Ovary (tissue), 9 donors: Measurements from ENCODE around the gene HBP1. TPM values are rescaled to one million over a fixed set of nuclear protein-coding genes. Genes with fewer than 3 reads are reported as not detected.

Experiments
- DNase-seq, 5 donors: peaks; one replicate each; pipeline ENCODE4 v3.0.0-alpha.2; 2019 to 2020
- H3K27ac ChIP-seq, 2 donors: fragments of 200-600 bp; one replicate each; pipeline versions ENCODE4 v1.5.1 to v1.8.0; 2019 to 2022
- H3K27me3 ChIP-seq: fragments of 200-600 bp; one replicate; pipeline ENCODE4 v1.8.0; 2022
- H3K36me3 ChIP-seq: fragments of 200-600 bp; sonication (generic); one replicate; pipeline ENCODE4 v1.5.1; 2019
- H3K4me1 ChIP-seq: one replicate; pipeline ENCODE4 v1.8.1; 2013; ENCODE audit warnings: mild to moderate bottlenecking, moderate library complexity; ENCODE audit not compliant: insufficient read depth
- H3K4me3 ChIP-seq: fragments of 200-600 bp; sonication (generic); one replicate; pipeline ENCODE4 v1.5.1; 2017
- H3K9me3 ChIP-seq, 2 donors: fragments of 200-600 bp in 1 of 2; sonication (generic) in 1 of 2; one replicate each; pipeline versions ENCODE4 v1.5.1 to v1.8.1; 2013 to 2019; ENCODE audit warnings: mild to moderate bottlenecking in 1 of 2, moderate library complexity in 1 of 2
- EP300 ChIP-seq: sonication (generic); formaldehyde crosslinking; IDR thresholded peaks from one replicate; pipeline ENCODE4 v1.6.1; 2017; ENCODE audit warnings: antibody characterized with exemption
- POLR2A ChIP-seq: fragments of 450-650 bp; IDR thresholded peaks from one replicate; pipeline ENCODE4 v1.6.1; 2017; ENCODE audit warnings: antibody characterized with exemption, mild to moderate bottlenecking, moderate library complexity
- WGBS, 3 donors: extraction: QIAGEN DNeasy Blood & Tissue Kit in 1 of 3; methylation state at CpG; one replicate each; pipeline versions ENCODE4 v1.1.5 to v1.1.7; 2013 to 2017; 5-methylcytosine and 5-hydroxymethylcytosine counted together
- intact Hi-C, 4 donors: fragments of 100-400 bp; cut with DNase I; formaldehyde crosslinking; loops; one replicate each; pipeline versions ENCODE4 v1.11.0 to v1.15.1; 2022 to 2023
- polyA plus RNA-seq, 2 donors: library from polyadenylated mRNA; stranded (reverse); fragments of 200-250 nt in 1 of 2; fragments of 350-450 nt in 1 of 2; fragmentation: Illumina TruSeq in 1 of 2; extraction: RNeasy Lipid Tissue Mini Kit (QIAGEN cat#74804) in 1 of 2; gene quantifications; one replicate each; pipeline ENCODE4 v1.2.3, GENCODE V29; 2013 to 2014
- total RNA-seq, 7 donors: library from RNA; depleted of rRNA in 2 of 7; stranded (reverse); fragments of >200 nt in 2 of 7; fragmentation: NEBNext Ultra II Directional in 3 of 7; extraction: Animal tissue kit (Norgen Biotek cat#: 25700) in 3 of 7; gene quantifications; one replicate each; pipeline versions ENCODE4 v1.1.0 to v1.2.4, GENCODE V29; 2016 to 2023
- TF ChIP-seq, protein P1 (sequence below), 3 donors: fragments of 450-650 bp in 2 of 3; fragments of 200-600 bp in 1 of 3; IDR thresholded peaks; one replicate each; pipeline versions ENCODE4 v1.5.1 to v1.8.0; 2016 to 2022; ENCODE audit warnings: antibody characterized with exemption in 3 of 3, mild to moderate bottlenecking in 1 of 3
- donor health status: DM: no; HTN: no; CAD: no; lungs with moderate emphysema.
- donor health status: DM: no; HTN: no; CAD: no.
- donor health status: Bipolar disorder and iron deficiency.
- donor health status: DM: yes; HTN: yes; CAD: no.
- donor health status: DM: no; HTN: no; CAD: no.
- donor health status: DM: yes; HTN: yes; CAD: no.

Gene HBP1
- total and polyA plus RNA-seq, 9 donors, result 31.8 to 121 (median 73.8) TPM

DNA sequence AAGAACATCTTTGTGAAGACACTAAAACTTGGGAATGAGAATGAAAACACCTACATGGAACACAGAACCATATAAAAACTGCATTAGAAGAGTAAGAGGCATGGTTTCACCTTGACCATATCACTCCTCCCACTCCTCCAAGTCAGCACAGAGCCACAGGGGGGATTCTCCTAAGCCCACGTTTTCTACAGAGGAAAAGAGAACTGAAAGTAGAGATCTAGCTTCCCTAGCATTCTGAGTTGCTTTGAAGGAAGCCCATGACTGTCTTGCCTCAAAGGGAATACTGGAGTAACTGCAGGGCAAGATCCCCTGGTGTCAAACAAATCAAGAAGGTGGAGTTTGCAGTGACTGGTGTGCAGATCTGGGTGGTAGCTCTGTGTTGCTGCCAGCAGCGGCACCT lies 43.9 kb downstream of the HBP1 start:
- no peak for TF ChIP-seq EP300
- TF ChIP-seq, protein P1, sequence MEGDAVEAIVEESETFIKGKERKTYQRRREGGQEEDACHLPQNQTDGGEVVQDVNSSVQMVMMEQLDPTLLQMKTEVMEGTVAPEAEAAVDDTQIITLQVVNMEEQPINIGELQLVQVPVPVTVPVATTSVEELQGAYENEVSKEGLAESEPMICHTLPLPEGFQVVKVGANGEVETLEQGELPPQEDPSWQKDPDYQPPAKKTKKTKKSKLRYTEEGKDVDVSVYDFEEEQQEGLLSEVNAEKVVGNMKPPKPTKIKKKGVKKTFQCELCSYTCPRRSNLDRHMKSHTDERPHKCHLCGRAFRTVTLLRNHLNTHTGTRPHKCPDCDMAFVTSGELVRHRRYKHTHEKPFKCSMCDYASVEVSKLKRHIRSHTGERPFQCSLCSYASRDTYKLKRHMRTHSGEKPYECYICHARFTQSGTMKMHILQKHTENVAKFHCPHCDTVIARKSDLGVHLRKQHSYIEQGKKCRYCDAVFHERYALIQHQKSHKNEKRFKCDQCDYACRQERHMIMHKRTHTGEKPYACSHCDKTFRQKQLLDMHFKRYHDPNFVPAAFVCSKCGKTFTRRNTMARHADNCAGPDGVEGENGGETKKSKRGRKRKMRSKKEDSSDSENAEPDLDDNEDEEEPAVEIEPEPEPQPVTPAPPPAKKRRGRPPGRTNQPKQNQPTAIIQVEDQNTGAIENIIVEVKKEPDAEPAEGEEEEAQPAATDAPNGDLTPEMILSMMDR (IDR thresholded peaks at IDR 0.05), result no peak
- TF ChIP-seq POLR2A, result no peak
- no peaks in the 10 kb centered on the region for H3K9me3 ChIP-seq
- H3K4me1 ChIP-seq, result peaks cover 2% of the 10 kb centered on the region
- WGBS, 3 donors, result 83 to 85% (median 83%) methylated on average over 2 of the region's 2 CpGs
- intact Hi-C loops, result no loop called here
- H3K27me3 ChIP-seq, result no peaks in the 10 kb centered on the region
- H3K36me3 ChIP-seq, result no peaks in the 10 kb centered on the region
- no peak overlapping the region for H3K4me3 ChIP-seq
- DNase-seq, result no peak
- no peak overlapping the region for H3K27ac ChIP-seq

DNA sequence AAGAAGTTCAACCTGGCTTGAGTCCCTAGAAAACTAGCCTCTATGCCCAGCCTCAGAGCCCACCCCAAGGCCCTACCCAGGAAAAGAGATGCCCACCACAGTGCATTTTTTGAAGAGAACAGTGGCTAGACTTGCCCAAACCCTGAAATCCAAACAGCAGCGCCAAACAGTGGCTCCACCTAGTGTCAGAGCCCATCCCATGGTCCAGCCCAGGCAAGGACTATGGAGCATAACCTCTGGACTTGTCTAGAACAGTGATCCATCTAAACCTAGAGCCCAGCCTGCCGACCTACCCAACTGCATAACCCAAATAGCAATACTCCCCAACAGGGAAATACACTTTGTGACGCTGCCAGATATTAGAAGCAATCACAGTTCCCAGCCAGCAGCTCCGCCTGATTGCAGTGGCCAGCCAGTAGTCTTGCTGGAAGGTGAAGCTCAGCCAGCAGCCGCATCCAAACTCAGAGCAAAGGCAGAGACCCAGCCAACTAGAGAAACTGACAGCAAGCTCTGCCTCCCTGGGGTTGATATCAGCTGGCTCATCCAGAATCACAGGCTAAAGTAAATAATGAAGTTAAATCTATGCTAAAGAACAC lies 44.5 kb downstream of the HBP1 start:
- Histone ChIP-seq H3K27ac (no peak overlapping the region), H3K4me1 (peaks cover 2% of the 10 kb centered on the region), H3K9me3 (no peaks in the 10 kb centered on the region), H3K36me3 (no peaks in the 10 kb centered on the region), H3K27me3 (no peaks in the 10 kb centered on the region), H3K4me3 (no peak overlapping the region)
- intact Hi-C loops, result no loop called here
- TF ChIP-seq EP300, result no peak
- TF ChIP-seq POLR2A, result no peak
- TF ChIP-seq, protein P1 (IDR thresholded peaks at IDR 0.05), result no peak
- WGBS, 3 donors, result 70 to 96% (median 89%) methylated on average over 5 of the region's 5 CpGs
- DNase-seq, result no peak

DNA sequence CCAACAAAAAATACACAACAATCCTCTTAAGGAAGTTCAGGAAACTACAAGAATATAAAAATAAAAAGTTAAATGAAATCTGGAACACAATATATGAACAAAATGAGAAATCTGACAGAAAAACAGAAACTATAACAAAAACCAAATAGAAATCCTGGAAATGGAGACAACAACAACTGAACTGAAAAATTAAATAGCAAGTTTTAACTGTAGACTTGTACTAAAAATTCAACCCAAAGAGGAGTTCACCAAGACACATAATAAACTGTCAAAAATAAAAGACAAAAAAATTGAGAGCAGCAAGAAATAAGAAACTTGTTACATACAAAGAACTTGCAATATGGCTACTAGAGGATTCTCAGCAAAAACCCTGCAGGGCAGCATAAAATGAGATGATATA lies 45.1 kb downstream of the HBP1 start:
- intact Hi-C loops, result no loop called here

DNA sequence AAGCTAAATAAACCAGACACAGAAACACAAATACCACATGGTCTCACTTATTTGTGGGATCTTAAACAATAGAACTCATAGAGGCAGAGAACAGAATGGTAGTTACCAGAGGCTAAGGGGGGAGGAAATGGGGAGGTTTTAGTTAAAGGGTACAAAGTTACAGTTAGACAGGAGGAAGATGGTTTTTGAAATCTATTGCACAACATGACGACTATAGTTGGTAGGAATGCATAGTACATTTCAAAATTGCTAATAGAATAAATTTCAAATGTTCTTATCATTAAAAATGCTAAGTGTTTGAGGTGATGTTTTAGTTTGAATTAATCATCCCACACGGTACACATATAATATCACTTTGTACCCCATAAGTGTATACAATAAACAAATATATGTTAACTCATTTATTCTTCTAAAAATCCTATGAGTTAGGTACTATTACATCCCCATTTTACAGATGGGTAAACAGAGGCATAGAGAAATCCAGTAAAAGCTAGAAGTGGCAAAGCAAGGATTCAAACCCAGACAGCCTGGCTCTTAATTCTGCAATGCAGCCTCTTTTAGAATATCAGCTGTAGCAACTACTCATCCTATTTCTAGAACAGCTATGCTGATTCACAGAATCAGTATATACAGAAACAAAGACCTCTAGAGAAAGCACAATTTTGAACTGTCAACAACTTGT lies 50.9 kb downstream of the HBP1 start:
- DNase-seq, result no peak
- Histone ChIP-seq H3K27me3 (no peaks in the 10 kb centered on the region), H3K36me3 (no peaks in the 10 kb centered on the region), H3K9me3 (no peaks in the 10 kb centered on the region), H3K4me1 (no peaks in the 10 kb centered on the region), H3K4me3 (no peak overlapping the region), H3K27ac (no peak overlapping the region)
- TF ChIP-seq, protein P1 (IDR thresholded peaks at IDR 0.05), result no peak
- TF ChIP-seq EP300 (no peak), POLR2A (no peak)
- intact Hi-C loops, result no loop called here
- WGBS, 3 donors, result 86 to 93% (median 89%) methylated on average over 2 of the region's 2 CpGs

More for the DNA sequence above, 45.1 kb downstream of the HBP1 start:
- H3K4me1 ChIP-seq, result no peaks in the 10 kb centered on the region
- H3K4me3 ChIP-seq, result no peak overlapping the region
- no peak for DNase-seq
- no peaks in the 10 kb centered on the region for H3K9me3 ChIP-seq
- no peaks in the 10 kb centered on the region for H3K27me3 ChIP-seq
- H3K36me3 ChIP-seq, result no peaks in the 10 kb centered on the region
- TF ChIP-seq, protein P1 (IDR thresholded peaks at IDR 0.05), result no peak
- TF ChIP-seq POLR2A (no peak), EP300 (no peak)
- no peak overlapping the region for H3K27ac ChIP-seq
